ENCODE measurements around the gene ARPP21.
"Not testable (repeated sequence)": the region's sequence is repeated elsewhere in the genome, so short reads cannot be mapped to it uniquely, and the experiment has no call there.

Gene ARPP21

DNA sequence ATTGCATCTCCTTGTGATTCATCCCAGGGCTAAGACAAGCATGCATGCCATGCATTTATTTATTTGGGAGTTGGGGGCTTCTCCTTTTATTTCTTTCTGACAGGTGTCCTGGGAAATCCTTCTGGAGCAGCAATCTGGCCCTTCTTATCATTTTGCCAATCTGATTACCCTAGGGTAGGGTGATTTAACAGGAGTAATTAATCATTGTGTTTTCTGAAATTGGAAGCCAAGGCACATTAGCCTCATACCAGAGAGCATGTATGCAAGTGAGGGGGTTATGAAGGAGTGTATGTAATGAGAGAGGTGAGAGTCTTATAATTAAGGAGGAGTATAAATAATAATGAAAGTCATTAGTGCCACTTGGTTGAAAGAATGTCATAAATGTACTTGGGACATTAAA is 37.4 kb upstream of the ARPP21 start:
- no peak for DNase-seq (ENCODE audit: low read depth)

DNA sequence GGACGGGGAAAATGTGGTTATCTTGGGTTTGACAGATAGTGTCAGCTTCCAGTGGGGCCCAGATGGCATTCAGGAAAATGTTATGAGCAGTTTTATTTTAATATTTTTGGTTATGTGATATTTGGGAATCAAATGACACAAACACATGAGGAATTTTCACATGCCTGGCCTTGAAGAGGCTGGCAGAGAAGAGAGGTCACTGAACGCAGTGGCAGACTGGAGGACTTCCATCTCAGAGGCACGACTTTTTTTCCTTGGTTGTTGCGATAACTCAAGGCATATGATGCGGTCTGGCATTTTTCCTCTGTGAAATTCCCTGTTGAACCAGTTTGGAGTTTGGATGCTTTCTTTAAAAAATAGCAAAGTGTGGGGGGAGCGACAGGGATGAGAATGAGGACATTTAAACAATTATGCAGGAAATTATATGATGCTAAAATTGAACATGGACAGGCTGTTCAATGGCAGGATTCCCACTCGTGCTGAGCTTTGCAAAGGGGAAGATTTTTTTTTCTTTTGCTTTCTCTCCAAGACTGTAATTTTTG is 36.9 kb upstream of the ARPP21 start:
- TF ChIP-seq, protein P1, sequence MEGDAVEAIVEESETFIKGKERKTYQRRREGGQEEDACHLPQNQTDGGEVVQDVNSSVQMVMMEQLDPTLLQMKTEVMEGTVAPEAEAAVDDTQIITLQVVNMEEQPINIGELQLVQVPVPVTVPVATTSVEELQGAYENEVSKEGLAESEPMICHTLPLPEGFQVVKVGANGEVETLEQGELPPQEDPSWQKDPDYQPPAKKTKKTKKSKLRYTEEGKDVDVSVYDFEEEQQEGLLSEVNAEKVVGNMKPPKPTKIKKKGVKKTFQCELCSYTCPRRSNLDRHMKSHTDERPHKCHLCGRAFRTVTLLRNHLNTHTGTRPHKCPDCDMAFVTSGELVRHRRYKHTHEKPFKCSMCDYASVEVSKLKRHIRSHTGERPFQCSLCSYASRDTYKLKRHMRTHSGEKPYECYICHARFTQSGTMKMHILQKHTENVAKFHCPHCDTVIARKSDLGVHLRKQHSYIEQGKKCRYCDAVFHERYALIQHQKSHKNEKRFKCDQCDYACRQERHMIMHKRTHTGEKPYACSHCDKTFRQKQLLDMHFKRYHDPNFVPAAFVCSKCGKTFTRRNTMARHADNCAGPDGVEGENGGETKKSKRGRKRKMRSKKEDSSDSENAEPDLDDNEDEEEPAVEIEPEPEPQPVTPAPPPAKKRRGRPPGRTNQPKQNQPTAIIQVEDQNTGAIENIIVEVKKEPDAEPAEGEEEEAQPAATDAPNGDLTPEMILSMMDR (conservative IDR thresholded peaks at IDR 0.05; ENCODE audit: control insufficient read depth, insufficient read depth, low read depth, low read length) = no peak
- DNase-seq (ENCODE audit: low read depth) = no peak
- H3K4me3 ChIP-seq (ENCODE audit: control insufficient read depth, low read depth, low read length) = no peak overlapping the region

More for the DNA sequence above, 37.4 kb upstream of the ARPP21 start:
- no peak overlapping the region for H3K4me3 ChIP-seq (ENCODE audit: control insufficient read depth, low read depth, low read length)
- TF ChIP-seq, protein P1 (conservative IDR thresholded peaks at IDR 0.05; ENCODE audit: control insufficient read depth, insufficient read depth, low read depth, low read length) = no peak

DNA sequence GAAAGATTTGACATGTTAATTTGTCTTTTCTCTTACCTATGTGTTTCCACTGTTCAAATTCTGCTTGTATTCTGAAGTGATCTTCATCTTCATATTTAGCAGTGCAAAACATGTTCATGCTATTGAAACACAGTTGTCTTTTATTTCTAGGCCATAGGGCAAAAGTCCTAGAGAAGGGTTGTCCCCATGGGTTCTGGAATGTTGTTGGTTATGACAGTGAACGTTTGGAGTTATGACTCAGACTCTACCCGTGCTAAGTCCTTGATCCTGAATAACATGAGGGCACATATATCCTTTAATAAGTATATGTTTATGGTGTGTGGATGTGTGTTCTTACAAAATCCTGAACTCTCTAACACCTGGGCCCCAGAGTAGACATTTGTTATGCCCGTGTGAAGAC is 23.0 kb upstream of the ARPP21 start:
- TF ChIP-seq, protein P1 (conservative IDR thresholded peaks at IDR 0.05; ENCODE audit: control insufficient read depth, insufficient read depth, low read depth, low read length) = no peak
- DNase-seq (ENCODE audit: low read depth) = no peak
- H3K4me3 ChIP-seq (ENCODE audit: control insufficient read depth, low read depth, low read length) = no peak overlapping the region

- H3K4me3 ChIP-seq (ENCODE audit: control insufficient read depth, low read depth, low read length) = no peak overlapping the region
- no peak for DNase-seq (ENCODE audit: low read depth)
- TF ChIP-seq, protein P1 (conservative IDR thresholded peaks at IDR 0.05; ENCODE audit: control insufficient read depth, insufficient read depth, low read depth, low read length) = no peak
Measured at GRCh38 chr3:35617370-35617769, 22.0 kb upstream of the ARPP21 start.

- not testable (repeated sequence) for H3K4me3 ChIP-seq (ENCODE audit: control insufficient read depth, low read depth, low read length); DNase-seq (ENCODE audit: low read depth)
Measured at GRCh38 chr3:35620238-35620637, 19.1 kb upstream of the ARPP21 start.

- no peak for DNase-seq (ENCODE audit: low read depth)
- H3K4me3 ChIP-seq (ENCODE audit: control insufficient read depth, low read depth, low read length) = no peak overlapping the region
- TF ChIP-seq, protein P1 (conservative IDR thresholded peaks at IDR 0.05; ENCODE audit: control insufficient read depth, insufficient read depth, low read depth, low read length) = no peak
Measured at GRCh38 chr3:35624698-35625097, 14.6 kb upstream of the ARPP21 start.

- no peak for DNase-seq (ENCODE audit: low read depth)
- TF ChIP-seq, protein P1 (conservative IDR thresholded peaks at IDR 0.05; ENCODE audit: control insufficient read depth, insufficient read depth, low read depth, low read length) = no peak
- no peak overlapping the region for H3K4me3 ChIP-seq (ENCODE audit: control insufficient read depth, low read depth, low read length)
Measured at GRCh38 chr3:35633332-35634124, 5.8 kb upstream of the ARPP21 start.

All from fibroblast of mammary gland (primary cell).